Measurements from ENCODE around the gene GCSAML.

DNA sequence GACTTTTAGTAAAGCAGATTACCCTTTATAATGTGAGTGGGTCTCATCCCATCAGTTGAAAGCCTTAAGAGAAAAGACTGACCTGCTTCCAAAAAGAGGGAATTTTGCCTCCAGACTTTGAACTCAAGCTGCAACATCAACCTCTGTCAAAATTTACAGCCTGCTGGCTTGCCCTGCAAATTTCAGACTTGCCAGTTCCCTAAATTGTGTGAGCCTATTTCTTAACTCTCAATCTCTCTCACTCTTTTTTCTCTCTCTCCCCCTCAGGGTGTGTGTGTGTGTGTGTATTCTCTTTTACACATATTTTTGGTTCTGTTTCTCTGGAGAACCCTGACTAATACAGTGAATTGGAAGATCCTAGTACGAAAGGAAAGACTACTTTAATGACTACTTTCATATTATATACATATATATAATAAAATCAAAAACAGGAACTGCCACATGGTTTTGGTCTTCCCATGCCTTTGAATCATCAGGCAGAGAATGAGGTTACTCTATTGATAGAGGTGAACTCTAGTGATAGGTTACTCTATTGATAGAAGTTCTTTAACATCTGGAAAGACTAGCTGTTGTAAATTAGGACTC, 19.1 kb upstream of the GCSAML start:
- TF ChIP-seq CREB1 (IDR thresholded peaks at IDR 0.05) (no peak), CREB1 (CRISPR knock-in tag; IDR thresholded peaks at IDR 0.05) (no peak), CEBPB (IDR thresholded peaks at IDR 0.05; ENCODE audit: borderline replicate concordance, low read depth, low read length) (no peak), KDM1A (CRISPR knock-in tag; IDR thresholded peaks at IDR 0.05) (no peak), KDM5A (IDR thresholded peaks at IDR 0.05; ENCODE audit: borderline replicate concordance, low read length) (no peak), ZBTB7A (CRISPR knock-in tag; IDR thresholded peaks at IDR 0.05) (no peak), TEAD2 (CRISPR knock-in tag; IDR thresholded peaks at IDR 0.05) (no peak), ZNF24 (IDR thresholded peaks at IDR 0.05) (no peak), HNRNPH1 (optimal IDR thresholded peaks at IDR 0.05; ENCODE audit: low read depth, low read length) (no peak)
- TF ChIP-seq, protein P1, sequence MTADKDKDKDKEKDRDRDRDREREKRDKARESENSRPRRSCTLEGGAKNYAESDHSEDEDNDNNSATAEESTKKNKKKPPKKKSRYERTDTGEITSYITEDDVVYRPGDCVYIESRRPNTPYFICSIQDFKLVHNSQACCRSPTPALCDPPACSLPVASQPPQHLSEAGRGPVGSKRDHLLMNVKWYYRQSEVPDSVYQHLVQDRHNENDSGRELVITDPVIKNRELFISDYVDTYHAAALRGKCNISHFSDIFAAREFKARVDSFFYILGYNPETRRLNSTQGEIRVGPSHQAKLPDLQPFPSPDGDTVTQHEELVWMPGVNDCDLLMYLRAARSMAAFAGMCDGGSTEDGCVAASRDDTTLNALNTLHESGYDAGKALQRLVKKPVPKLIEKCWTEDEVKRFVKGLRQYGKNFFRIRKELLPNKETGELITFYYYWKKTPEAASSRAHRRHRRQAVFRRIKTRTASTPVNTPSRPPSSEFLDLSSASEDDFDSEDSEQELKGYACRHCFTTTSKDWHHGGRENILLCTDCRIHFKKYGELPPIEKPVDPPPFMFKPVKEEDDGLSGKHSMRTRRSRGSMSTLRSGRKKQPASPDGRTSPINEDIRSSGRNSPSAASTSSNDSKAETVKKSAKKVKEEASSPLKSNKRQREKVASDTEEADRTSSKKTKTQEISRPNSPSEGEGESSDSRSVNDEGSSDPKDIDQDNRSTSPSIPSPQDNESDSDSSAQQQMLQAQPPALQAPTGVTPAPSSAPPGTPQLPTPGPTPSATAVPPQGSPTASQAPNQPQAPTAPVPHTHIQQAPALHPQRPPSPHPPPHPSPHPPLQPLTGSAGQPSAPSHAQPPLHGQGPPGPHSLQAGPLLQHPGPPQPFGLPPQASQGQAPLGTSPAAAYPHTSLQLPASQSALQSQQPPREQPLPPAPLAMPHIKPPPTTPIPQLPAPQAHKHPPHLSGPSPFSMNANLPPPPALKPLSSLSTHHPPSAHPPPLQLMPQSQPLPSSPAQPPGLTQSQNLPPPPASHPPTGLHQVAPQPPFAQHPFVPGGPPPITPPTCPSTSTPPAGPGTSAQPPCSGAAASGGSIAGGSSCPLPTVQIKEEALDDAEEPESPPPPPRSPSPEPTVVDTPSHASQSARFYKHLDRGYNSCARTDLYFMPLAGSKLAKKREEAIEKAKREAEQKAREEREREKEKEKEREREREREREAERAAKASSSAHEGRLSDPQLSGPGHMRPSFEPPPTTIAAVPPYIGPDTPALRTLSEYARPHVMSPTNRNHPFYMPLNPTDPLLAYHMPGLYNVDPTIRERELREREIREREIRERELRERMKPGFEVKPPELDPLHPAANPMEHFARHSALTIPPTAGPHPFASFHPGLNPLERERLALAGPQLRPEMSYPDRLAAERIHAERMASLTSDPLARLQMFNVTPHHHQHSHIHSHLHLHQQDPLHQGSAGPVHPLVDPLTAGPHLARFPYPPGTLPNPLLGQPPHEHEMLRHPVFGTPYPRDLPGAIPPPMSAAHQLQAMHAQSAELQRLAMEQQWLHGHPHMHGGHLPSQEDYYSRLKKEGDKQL (CRISPR knock-in tag; IDR thresholded peaks at IDR 0.05; ENCODE audit: low read depth) = no peak
- TF ChIP-seq, protein P2, sequence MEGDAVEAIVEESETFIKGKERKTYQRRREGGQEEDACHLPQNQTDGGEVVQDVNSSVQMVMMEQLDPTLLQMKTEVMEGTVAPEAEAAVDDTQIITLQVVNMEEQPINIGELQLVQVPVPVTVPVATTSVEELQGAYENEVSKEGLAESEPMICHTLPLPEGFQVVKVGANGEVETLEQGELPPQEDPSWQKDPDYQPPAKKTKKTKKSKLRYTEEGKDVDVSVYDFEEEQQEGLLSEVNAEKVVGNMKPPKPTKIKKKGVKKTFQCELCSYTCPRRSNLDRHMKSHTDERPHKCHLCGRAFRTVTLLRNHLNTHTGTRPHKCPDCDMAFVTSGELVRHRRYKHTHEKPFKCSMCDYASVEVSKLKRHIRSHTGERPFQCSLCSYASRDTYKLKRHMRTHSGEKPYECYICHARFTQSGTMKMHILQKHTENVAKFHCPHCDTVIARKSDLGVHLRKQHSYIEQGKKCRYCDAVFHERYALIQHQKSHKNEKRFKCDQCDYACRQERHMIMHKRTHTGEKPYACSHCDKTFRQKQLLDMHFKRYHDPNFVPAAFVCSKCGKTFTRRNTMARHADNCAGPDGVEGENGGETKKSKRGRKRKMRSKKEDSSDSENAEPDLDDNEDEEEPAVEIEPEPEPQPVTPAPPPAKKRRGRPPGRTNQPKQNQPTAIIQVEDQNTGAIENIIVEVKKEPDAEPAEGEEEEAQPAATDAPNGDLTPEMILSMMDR (CRISPR knock-in tag; IDR thresholded peaks at IDR 0.05) = no peak
- TF ChIP-seq, protein P3, sequence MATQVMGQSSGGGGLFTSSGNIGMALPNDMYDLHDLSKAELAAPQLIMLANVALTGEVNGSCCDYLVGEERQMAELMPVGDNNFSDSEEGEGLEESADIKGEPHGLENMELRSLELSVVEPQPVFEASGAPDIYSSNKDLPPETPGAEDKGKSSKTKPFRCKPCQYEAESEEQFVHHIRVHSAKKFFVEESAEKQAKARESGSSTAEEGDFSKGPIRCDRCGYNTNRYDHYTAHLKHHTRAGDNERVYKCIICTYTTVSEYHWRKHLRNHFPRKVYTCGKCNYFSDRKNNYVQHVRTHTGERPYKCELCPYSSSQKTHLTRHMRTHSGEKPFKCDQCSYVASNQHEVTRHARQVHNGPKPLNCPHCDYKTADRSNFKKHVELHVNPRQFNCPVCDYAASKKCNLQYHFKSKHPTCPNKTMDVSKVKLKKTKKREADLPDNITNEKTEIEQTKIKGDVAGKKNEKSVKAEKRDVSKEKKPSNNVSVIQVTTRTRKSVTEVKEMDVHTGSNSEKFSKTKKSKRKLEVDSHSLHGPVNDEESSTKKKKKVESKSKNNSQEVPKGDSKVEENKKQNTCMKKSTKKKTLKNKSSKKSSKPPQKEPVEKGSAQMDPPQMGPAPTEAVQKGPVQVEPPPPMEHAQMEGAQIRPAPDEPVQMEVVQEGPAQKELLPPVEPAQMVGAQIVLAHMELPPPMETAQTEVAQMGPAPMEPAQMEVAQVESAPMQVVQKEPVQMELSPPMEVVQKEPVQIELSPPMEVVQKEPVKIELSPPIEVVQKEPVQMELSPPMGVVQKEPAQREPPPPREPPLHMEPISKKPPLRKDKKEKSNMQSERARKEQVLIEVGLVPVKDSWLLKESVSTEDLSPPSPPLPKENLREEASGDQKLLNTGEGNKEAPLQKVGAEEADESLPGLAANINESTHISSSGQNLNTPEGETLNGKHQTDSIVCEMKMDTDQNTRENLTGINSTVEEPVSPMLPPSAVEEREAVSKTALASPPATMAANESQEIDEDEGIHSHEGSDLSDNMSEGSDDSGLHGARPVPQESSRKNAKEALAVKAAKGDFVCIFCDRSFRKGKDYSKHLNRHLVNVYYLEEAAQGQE (IDR thresholded peaks at IDR 0.05; ENCODE audit: borderline replicate concordance in 1 of 2, low read depth in 1 of 2, low read length in 2 of 2) = no peak
- TF ChIP-seq, protein P4, sequence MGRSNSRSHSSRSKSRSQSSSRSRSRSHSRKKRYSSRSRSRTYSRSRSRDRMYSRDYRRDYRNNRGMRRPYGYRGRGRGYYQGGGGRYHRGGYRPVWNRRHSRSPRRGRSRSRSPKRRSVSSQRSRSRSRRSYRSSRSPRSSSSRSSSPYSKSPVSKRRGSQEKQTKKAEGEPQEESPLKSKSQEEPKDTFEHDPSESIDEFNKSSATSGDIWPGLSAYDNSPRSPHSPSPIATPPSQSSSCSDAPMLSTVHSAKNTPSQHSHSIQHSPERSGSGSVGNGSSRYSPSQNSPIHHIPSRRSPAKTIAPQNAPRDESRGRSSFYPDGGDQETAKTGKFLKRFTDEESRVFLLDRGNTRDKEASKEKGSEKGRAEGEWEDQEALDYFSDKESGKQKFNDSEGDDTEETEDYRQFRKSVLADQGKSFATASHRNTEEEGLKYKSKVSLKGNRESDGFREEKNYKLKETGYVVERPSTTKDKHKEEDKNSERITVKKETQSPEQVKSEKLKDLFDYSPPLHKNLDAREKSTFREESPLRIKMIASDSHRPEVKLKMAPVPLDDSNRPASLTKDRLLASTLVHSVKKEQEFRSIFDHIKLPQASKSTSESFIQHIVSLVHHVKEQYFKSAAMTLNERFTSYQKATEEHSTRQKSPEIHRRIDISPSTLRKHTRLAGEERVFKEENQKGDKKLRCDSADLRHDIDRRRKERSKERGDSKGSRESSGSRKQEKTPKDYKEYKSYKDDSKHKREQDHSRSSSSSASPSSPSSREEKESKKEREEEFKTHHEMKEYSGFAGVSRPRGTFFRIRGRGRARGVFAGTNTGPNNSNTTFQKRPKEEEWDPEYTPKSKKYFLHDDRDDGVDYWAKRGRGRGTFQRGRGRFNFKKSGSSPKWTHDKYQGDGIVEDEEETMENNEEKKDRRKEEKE (IDR thresholded peaks at IDR 0.05) = no peak

Data from HepG2 (cell line).